ENCODE measurements around the gene DYNLT1.
A peak's percentile ranks its signal among the peaks of the same experiment; 100 is the strongest.
"Not testable (repeated sequence)": the region's sequence is repeated elsewhere in the genome, so short reads cannot be mapped to it uniquely, and the experiment has no call there.

The DYNLT1 gene

GRCh38 chr6:158635427-158636073 is 9.0 kb downstream of the DYNLT1 start:
- Histone ChIP-seq H3K9me3 (ENCODE audit: control insufficient read depth, insufficient read depth, low read depth, low read length) (no peaks in the 10 kb centered on the region), H3K9ac (ENCODE audit: low read length) (no peak overlapping the region), H3K4me3 (ENCODE audit: low read depth, low read length) (no peak overlapping the region), H3K36me3 (ENCODE audit: control insufficient read depth, insufficient read depth, low read length) (peaks cover 74% of the 10 kb centered on the region), H3K27me3 (ENCODE audit: control insufficient read depth, insufficient read depth, low read length) (no peaks in the 10 kb centered on the region), H3K27ac (ENCODE audit: low read depth, low read length) (no peak overlapping the region), H3K4me1 (ENCODE audit: control insufficient read depth, insufficient read depth, low read length) (peaks cover 3% of the 10 kb centered on the region; the same call in 1 of the 2 replicates)

- H3K36me3 ChIP-seq (ENCODE audit: control insufficient read depth, insufficient read depth, low read length): peaks cover 76% of the 10 kb centered on the region
- H3K4me3 ChIP-seq (ENCODE audit: low read depth, low read length): no peak overlapping the region
- peaks cover 1% of the 10 kb centered on the region; the same call in 1 of the 2 replicates for H3K4me1 ChIP-seq (ENCODE audit: control insufficient read depth, insufficient read depth, low read length)
- no peak overlapping the region for H3K27ac ChIP-seq (ENCODE audit: low read depth, low read length)
- no peaks in the 10 kb centered on the region for H3K9me3 ChIP-seq (ENCODE audit: control insufficient read depth, insufficient read depth, low read depth, low read length)
- no peaks in the 10 kb centered on the region for H3K27me3 ChIP-seq (ENCODE audit: control insufficient read depth, insufficient read depth, low read length)
- no peak overlapping the region for H3K9ac ChIP-seq (ENCODE audit: low read length)
These were observed 9.7 kb downstream of the DYNLT1 start for GRCh38 chr6:158634695-158635426.

GRCh38 chr6:158633127-158633526 is 11.4 kb downstream of the DYNLT1 start:
- no peaks in the 10 kb centered on the region for H3K9me3 ChIP-seq (ENCODE audit: control insufficient read depth, insufficient read depth, low read depth, low read length)
- peaks cover 83% of the 10 kb centered on the region for H3K36me3 ChIP-seq (ENCODE audit: control insufficient read depth, insufficient read depth, low read length)
- H3K27ac ChIP-seq (ENCODE audit: low read depth, low read length): no peak overlapping the region

GRCh38 chr6:158632538-158633119 is 11.9 kb downstream of the DYNLT1 start:
- H3K9me3 ChIP-seq (ENCODE audit: control insufficient read depth, insufficient read depth, low read depth, low read length); H3K9ac ChIP-seq (ENCODE audit: low read length); H3K4me3 ChIP-seq (ENCODE audit: low read depth, low read length); H3K27me3 ChIP-seq (ENCODE audit: control insufficient read depth, insufficient read depth, low read length): not testable (repeated sequence)
- Histone ChIP-seq H3K4me1 (ENCODE audit: control insufficient read depth, insufficient read depth, low read length) (peaks cover 14% of the 10 kb centered on the region; the same call in 1 of the 2 replicates), H3K27ac (ENCODE audit: low read depth, low read length) (0 out of 2 replicates have a peak overlapping the region, but pooled peaks have one; percentile 21), H3K36me3 (ENCODE audit: control insufficient read depth, insufficient read depth, low read length) (peaks cover 82% of the 10 kb centered on the region)

More at GRCh38 chr6:158633127-158633526, 11.4 kb downstream of the DYNLT1 start:
- Histone ChIP-seq H3K9ac (ENCODE audit: low read length) (no peak overlapping the region), H3K27me3 (ENCODE audit: control insufficient read depth, insufficient read depth, low read length) (no peaks in the 10 kb centered on the region), H3K4me3 (ENCODE audit: low read depth, low read length) (no peak overlapping the region), H3K4me1 (ENCODE audit: control insufficient read depth, insufficient read depth, low read length) (peaks cover 9% of the 10 kb centered on the region; the same call in 1 of the 2 replicates)

GRCh38 chr6:158631678-158632537 is 12.6 kb downstream of the DYNLT1 start:
- 0 out of 2 replicates have a peak overlapping the region, but pooled peaks have one; percentile 21 for H3K27ac ChIP-seq (ENCODE audit: low read depth, low read length)
- H3K4me3 ChIP-seq (ENCODE audit: low read depth, low read length): no peak overlapping the region
- H3K4me1 ChIP-seq (ENCODE audit: control insufficient read depth, insufficient read depth, low read length): peaks cover 15% of the 10 kb centered on the region; the same call in 1 of the 2 replicates
- no peaks in the 10 kb centered on the region for H3K27me3 ChIP-seq (ENCODE audit: control insufficient read depth, insufficient read depth, low read length)
- peaks cover 79% of the 10 kb centered on the region for H3K36me3 ChIP-seq (ENCODE audit: control insufficient read depth, insufficient read depth, low read length)
- H3K9me3 ChIP-seq (ENCODE audit: control insufficient read depth, insufficient read depth, low read depth, low read length): no peaks in the 10 kb centered on the region
- no peak overlapping the region for H3K9ac ChIP-seq (ENCODE audit: low read length)

- Histone ChIP-seq H3K9ac (ENCODE audit: low read length) (no peak overlapping the region), H3K4me1 (ENCODE audit: control insufficient read depth, insufficient read depth, low read length) (peaks cover 15% of the 10 kb centered on the region; the same call in 1 of the 2 replicates), H3K27me3 (ENCODE audit: control insufficient read depth, insufficient read depth, low read length) (no peaks in the 10 kb centered on the region), H3K9me3 (ENCODE audit: control insufficient read depth, insufficient read depth, low read depth, low read length) (no peaks in the 10 kb centered on the region), H3K27ac (ENCODE audit: low read depth, low read length) (0 out of 2 replicates have a peak overlapping the region, but pooled peaks have one; percentile 21), H3K4me3 (ENCODE audit: low read depth, low read length) (no peak overlapping the region), H3K36me3 (ENCODE audit: control insufficient read depth, insufficient read depth, low read length) (peaks cover 79% of the 10 kb centered on the region)
These were observed 13.5 kb downstream of the DYNLT1 start for GRCh38 chr6:158630938-158631616.

- no peak overlapping the region for H3K27ac ChIP-seq (ENCODE audit: low read depth, low read length)
- no peaks in the 10 kb centered on the region for H3K27me3 ChIP-seq (ENCODE audit: control insufficient read depth, insufficient read depth, low read length)
- H3K9ac ChIP-seq (ENCODE audit: low read length): no peak overlapping the region
- H3K4me1 ChIP-seq (ENCODE audit: control insufficient read depth, insufficient read depth, low read length): peaks cover 15% of the 10 kb centered on the region; the same call in 1 of the 2 replicates
- no peak overlapping the region for H3K4me3 ChIP-seq (ENCODE audit: low read depth, low read length)
- H3K9me3 ChIP-seq (ENCODE audit: control insufficient read depth, insufficient read depth, low read depth, low read length): no peaks in the 10 kb centered on the region
- peaks cover 82% of the 10 kb centered on the region for H3K36me3 ChIP-seq (ENCODE audit: control insufficient read depth, insufficient read depth, low read length)
These were observed 14.9 kb downstream of the DYNLT1 start for GRCh38 chr6:158629367-158630221.

- Histone ChIP-seq H3K27me3 (ENCODE audit: control insufficient read depth, insufficient read depth, low read length) (no peaks in the 10 kb centered on the region), H3K9ac (ENCODE audit: low read length) (no peak overlapping the region), H3K27ac (ENCODE audit: low read depth, low read length) (0 out of 2 replicates have a peak overlapping the region, but pooled peaks have one; percentile 7), H3K4me3 (ENCODE audit: low read depth, low read length) (no peak overlapping the region), H3K4me1 (ENCODE audit: control insufficient read depth, insufficient read depth, low read length) (peaks cover 15% of the 10 kb centered on the region; the same call in 1 of the 2 replicates), H3K36me3 (ENCODE audit: control insufficient read depth, insufficient read depth, low read length) (peaks cover 80% of the 10 kb centered on the region), H3K9me3 (ENCODE audit: control insufficient read depth, insufficient read depth, low read depth, low read length) (no peaks in the 10 kb centered on the region)
These were observed 16.0 kb downstream of the DYNLT1 start for GRCh38 chr6:158628542-158628941.

GRCh38 chr6:158627940-158628211 is 16.7 kb downstream of the DYNLT1 start:
- Histone ChIP-seq H3K4me1 (ENCODE audit: control insufficient read depth, insufficient read depth, low read length) (peaks cover 15% of the 10 kb centered on the region; the same call in 1 of the 2 replicates), H3K27ac (ENCODE audit: low read depth, low read length) (no peak overlapping the region), H3K27me3 (ENCODE audit: control insufficient read depth, insufficient read depth, low read length) (no peaks in the 10 kb centered on the region), H3K4me3 (ENCODE audit: low read depth, low read length) (no peak overlapping the region), H3K9me3 (ENCODE audit: control insufficient read depth, insufficient read depth, low read depth, low read length) (no peaks in the 10 kb centered on the region), H3K36me3 (ENCODE audit: control insufficient read depth, insufficient read depth, low read length) (peaks cover 75% of the 10 kb centered on the region), H3K9ac (ENCODE audit: low read length) (no peak overlapping the region)

Data from HUES6 (cell line).